GM12865 (cell line): ENCODE data around the gene FTCDNL1.

Experiments used
- DNase-seq: peaks from one replicate; pipeline ENCODE4 v3.0.0; 2010; ENCODE audit warnings: low read depth
- H3K4me3 ChIP-seq: 2 replicates; pipeline ENCODE4 v1.5.1; 2011; ENCODE audit warnings: mild to moderate bottlenecking, low read depth, low read length, control low read depth
- CTCF ChIP-seq: IDR thresholded peaks from 2 replicates; pipeline ENCODE4 v1.5.1; 2011; ENCODE audit warnings: low read length, control low read depth, low read depth, inconsistent platforms; ENCODE audit not compliant: insufficient read depth; ENCODE audit errors: missing control alignments

Gene FTCDNL1

DNA sequence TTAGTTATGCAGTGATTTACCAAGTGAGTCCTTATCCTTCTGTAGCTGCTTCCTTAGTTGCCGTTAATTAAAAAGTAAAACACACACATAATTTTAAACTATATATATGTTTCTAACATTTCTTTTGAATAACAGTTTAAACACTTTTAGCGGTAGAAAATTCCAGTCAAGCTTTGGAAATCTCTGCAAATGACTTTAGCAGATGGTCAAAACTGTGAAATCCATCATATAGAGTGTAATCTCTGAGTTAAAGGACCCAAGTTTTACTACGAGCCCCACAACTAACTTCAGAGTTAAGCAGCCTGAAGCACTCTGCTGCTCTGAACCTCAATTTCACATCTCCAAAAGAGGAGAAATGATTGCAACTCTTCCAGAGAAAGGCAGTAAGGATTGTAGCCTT lies 96.2 kb downstream of the FTCDNL1 start:
- no peak for TF ChIP-seq CTCF
- no peak overlapping the region for H3K4me3 ChIP-seq
- DNase-seq: no peak

DNA sequence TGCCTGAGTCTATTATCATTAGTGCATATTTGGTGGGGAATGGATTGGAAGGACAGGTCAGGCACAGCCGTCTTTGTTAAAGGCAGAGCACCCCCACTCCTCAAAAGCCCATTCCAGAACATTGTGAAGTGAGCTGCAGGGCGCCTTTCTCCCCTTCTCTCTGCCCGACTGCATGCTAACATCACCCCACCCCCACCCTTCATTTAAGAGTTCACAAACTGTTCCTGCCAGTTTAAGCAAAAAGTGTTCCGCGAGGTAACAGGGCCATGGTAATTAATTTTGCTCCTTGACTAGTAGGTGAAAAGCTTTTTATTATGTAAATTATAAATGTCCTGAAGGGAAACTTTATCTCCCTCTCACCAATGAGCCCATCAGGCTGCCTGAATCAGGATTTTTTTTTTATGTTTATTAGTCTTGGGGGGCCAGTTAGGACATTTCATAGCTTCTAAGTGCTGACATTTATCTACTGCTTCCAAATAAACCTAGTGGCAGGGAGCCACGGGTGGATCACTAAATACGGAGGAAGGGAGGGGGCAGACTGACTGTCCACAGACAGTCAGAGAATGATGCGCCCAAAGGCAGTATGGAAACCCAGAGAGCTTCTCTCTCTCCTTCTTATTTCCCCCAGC lies 99.4 kb downstream of the FTCDNL1 start:
- H3K4me3 ChIP-seq: no peak overlapping the region
- TF ChIP-seq CTCF: no peak
- no peak for DNase-seq

- DNase-seq: no peak
- no peak for TF ChIP-seq CTCF
- no peak overlapping the region for H3K4me3 ChIP-seq
Measured at GRCh38 chr2:199749571-199749970, 101.4 kb downstream of the FTCDNL1 start.

DNA sequence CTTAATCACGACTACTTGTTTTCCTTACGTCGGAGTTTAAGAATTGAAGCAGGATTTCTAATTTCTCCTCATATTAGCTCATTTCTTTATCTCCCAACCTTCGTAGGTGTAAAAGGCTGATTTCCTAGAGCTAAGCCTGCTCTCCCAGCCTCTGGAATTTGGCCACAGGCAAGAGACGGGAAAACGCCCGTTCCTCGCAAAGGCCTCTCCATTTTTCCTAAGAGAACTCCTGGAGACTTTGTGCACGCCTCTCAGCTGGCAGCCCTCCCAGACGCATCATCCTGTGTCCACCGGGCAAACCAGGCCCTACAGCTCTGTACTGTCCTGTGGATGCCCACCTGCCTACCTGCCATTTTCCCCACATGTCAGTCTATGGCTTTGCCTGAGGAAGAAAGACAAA lies 106.3 kb downstream of the FTCDNL1 start:
- no peak for TF ChIP-seq CTCF

DNA sequence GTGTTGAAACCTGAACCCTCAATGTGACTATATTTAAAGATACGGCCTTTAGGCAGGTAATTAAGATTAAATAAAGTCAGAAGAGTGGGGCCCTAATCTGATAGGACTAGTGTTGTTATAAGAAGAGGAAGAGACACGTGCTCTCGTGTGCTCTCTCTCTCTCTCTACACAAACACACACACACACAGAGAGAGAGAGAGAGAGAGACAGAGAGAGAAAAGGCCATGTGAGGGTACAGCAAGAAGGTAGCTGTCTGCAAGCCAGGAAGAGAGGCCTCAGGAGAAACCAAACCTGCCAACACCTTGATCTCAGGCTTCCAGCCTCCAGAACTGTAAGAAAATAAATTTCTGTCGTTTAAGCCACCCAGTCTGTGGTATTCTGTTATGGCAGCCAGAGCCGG lies 106.7 kb downstream of the FTCDNL1 start:
- no peak overlapping the region for H3K4me3 ChIP-seq
- no peak for DNase-seq
- no peak for TF ChIP-seq CTCF

More for the DNA sequence above, 106.3 kb downstream of the FTCDNL1 start:
- no peak overlapping the region for H3K4me3 ChIP-seq
- no peak for DNase-seq

- TF ChIP-seq CTCF: no peak
- no peak for DNase-seq
- no peak overlapping the region for H3K4me3 ChIP-seq
Measured at GRCh38 chr2:199743415-199744120, 107.4 kb downstream of the FTCDNL1 start.
